GM18861 (cell line): ENCODE measurements around the gene MAP4K3.
"Not testable (repeated sequence)": the region's sequence is repeated elsewhere in the genome, so short reads cannot be mapped to it uniquely, and the experiment has no call there.

Experiments used
- ATAC-seq: cut with Tn5 transposase; IDR thresholded peaks from one replicate; pipeline ENCODE4 v1.9.1; 2021; ENCODE audit not compliant: unreplicated experiment

The MAP4K3 gene

DNA sequence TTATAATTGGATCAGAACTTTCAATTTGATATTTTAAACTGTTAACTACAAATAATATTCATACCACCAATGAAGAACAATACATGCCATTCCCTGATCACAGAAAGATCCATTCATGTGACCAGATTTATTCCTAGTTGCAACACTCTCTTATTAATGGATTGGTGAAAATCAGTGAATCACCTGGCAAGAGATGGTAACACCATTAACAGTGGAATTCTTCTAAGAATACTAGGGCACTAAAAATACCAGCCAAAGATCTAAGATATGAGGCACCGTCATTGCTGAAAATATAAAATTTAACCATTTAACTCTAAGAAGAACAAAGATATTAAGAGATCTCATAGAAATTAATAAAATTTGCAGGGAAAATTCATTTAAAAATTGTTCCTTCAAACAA lies 58.1 kb downstream of the MAP4K3 start:
- no peak for ATAC-seq

DNA sequence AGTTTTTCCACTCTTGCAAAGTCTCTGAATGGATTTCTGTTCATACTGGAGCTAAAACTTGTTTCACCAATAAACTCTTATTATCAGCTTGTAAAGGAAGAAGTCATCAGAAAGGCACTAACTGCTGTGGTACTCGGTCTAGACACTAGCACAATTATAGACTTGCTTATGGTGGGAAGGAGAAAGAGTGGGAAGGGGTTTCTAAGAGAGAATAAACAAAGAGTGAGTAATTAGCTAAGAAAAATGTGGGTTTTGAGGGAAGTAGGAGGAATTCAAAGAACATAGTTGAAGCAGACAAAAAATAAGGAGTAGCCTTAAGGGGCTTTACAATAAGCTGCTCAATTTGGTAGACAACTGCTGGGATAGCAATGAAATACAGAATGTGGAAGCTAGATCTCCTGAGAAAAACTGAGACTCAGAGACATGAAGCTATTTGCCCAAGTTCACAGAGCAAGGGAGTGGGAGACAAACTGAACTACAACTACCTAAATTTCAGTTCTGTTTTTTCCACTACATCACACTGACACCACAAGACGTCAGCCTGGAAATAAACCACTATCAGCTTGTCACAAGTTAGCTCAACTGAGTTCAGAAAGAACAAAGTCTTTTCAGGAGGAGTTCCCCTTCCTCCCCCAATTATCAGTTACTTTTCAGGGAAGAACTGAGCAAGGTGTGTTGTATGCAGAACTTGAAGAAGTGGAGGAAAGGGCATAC lies 59.7 kb downstream of the MAP4K3 start:
- peak; percentile 41 for ATAC-seq

DNA sequence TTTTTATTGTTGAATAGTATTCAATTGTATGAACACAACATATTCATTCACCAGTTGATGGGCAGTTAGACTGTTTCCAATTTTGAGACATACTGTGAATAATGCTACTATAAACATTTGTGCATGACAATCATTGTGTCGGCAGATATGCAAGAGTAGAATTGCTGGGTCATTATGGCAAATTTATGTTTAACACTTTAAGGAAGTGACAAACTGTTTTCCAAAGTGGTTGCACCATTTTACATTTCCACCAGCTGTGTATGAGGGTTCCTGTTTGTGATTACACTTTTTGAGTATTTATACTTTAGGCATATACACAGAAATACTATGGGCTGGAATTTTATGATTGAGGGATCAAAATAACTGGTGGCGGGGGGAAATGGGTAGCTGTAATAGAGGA lies 61.2 kb downstream of the MAP4K3 start:
- no peak for ATAC-seq

DNA sequence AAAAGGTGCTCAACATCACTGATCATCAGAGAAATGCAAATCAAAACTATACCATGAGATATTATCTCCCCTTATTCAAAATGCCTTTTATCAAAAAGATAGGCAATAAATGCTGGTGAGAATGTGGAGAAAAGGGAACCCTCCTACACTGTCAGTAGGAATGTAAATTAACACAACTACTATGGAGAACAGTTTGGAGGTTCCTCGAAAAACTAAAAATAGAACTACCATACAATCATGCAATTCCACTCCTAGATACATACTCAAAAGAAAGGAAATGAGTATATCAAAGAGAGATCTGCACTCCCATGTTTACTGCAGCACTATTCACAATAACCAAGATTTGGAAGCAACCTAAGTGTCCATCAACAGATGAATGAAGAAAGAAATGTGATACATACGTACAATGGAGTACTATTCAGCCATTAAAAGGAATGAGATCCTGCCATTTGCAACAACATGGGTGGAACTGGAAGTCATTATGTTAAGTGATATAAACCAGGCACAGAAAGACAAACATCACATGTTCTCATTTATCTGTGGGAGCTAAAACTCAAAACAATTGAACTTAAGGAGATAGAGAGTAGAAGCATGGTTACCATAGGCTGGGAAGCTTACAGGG lies 63.8 kb downstream of the MAP4K3 start:
- ATAC-seq = no peak

GRCh38 chr2:39370101-39370500 lies 67.0 kb downstream of the MAP4K3 start:
- no peak for ATAC-seq

DNA sequence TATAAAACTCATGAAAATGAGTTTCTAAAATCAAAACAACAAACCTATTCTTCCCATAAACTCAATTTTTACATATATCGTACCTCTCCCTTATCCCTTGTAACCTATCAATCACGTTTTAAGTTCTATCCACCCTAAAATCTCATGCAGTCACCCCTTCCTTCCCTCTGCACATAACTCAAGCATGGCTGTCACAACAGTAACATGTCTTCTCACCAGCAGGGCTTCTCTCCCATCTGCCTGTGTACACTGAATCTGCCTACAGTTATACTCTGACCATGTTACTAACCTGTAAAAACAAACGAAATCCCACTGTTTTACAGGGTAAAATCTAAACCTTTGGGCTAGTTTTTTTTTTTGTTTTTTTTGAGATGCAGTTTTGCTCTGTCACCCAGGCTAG lies 68.2 kb downstream of the MAP4K3 start:
- no peak for ATAC-seq

DNA sequence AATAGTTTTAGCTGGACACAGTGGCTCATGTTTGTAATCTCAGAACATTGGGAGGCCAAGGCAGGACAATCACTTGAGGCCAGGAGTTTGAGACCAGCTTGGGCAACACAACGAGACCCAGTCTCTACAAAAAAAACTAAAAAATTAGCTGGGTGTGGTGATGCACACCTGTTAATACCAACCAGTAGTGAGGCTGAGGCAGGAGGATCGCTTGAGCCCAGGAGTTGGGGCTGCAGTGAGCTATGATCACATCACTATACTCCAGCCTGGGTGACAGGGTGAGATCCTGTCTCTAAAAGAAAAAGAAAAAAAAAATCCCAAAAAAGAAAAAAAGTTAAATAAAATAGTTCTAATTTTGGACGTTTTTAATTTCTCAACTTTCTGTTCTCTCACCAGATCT lies 68.7 kb downstream of the MAP4K3 start:
- no peak for ATAC-seq

DNA sequence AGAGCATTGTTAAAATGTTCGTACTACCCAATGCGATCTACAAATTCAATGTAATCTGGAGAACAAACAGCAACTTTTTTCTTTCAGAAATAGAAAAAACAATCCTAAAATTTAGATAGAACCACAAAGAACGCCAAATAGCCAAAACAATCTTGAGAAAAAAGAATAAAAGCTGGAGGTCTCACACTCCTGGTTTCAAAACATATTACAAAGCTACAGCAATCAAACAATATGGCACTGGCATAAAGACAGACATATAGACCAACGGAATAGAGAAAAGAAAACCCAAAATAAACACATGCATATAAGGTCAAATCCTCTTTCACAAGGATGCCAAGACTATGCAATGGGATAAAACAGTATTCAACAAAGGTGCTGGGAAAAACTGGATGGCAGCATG lies 74.5 kb downstream of the MAP4K3 start:
- no peak for ATAC-seq

DNA sequence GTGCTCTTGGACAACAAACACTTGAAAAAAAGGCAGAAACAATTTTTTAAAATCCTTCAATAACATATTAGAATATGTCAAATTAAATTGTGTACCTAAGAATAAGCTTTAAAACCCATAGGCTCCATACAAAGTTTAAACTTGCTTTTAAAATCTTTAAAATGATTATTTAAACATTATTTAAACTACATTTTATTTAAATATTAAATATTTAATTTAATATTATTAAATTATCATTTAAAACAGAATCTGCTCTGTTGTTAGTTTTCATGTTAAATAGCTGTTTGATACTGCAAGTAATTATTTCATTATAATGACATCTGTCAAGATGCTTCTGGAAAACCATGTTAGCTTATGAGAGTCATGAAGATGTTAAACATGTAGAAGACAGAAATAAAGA lies 75.6 kb downstream of the MAP4K3 start:
- ATAC-seq = no peak

DNA sequence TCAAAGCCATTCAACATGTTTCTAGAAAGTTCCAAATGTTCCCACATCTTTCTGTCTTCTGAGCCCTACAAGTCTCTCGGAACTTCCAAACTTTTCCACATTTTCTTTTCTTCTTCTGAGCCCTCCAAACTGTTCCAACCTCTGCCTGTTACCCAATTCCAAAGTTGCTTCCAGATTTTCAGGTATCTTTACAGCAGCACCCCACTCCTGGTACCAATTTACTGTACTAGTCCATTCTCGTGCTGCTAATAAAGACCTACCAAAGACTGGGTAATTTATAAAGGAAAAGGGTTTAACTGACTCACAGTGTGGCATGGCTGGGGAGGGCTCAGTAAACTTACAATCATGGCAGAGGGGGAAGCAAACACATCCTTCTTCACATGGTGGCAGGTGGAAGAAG lies 76.7 kb downstream of the MAP4K3 start:
- ATAC-seq = not testable (repeated sequence)

- ATAC-seq = no peak
Measured at GRCh38 chr2:39359453-39360038, 77.5 kb downstream of the MAP4K3 start.

- no peak for ATAC-seq
Measured at GRCh38 chr2:39356922-39357639, 80.0 kb downstream of the MAP4K3 start.

GRCh38 chr2:39350658-39351057 lies 86.4 kb downstream of the MAP4K3 start:
- no peak for ATAC-seq

DNA sequence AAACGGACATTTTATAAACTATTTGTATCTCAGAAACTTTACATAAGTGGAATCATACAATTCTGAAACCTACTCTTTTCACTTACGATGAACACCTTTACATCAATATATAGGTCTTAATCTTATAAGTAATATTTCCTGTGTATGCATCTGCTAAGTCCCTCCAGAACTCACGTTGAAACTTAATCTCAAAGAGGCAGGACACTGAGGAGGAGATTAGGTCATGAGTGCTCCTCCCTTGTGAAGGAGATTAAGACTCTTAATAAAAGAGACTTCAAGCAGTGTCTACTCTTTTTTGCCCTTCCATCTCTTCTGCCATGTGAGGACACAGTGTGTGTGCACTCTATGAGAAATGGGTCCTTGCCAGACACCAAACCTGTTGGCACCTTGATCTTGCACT lies 98.6 kb downstream of the MAP4K3 start:
- no peak for ATAC-seq

GRCh38 chr2:39335930-39336329 lies 101.2 kb downstream of the MAP4K3 start:
- ATAC-seq = no peak

DNA sequence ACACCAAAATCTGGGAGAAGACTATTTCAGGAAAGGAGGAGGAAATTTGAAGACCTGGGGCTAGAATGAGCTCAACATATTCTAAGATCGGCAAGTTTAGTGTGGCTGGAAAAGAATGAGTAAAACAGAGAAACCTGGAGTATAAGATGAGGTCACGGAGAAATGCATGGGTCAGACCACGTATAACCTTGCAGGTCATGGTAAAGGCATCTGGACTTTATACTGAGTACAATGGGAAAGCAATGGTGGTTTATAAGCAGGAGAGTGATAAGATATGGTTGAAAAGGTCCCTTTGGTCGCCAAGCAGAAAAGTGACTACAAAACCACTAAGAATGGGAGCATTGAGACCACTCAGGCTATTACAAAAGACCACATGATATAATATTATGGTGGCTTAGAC lies 102.1 kb downstream of the MAP4K3 start:
- no peak for ATAC-seq

GRCh38 chr2:39334529-39334928 lies 102.6 kb downstream of the MAP4K3 start:
- no peak for ATAC-seq

DNA sequence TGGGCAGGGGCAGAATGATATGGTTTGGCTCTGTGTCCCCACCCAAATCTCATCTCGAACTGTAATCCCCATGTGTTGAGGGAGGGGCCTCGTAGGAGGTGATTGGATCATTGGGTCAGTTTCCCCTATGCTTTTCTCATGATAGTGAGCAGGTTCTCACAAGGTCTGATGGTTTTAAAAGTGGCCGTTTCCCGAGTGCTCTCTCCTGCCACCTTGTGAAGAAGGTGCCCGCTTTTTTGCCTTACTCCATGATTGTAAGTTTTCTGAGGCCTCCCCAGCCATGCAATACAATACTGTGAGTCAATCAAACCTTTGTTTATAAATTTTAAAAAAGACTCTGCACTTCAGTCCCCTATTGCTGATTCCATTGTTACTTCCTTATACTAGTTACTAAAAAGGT lies 110.4 kb downstream of the MAP4K3 start:
- ATAC-seq = no peak

DNA sequence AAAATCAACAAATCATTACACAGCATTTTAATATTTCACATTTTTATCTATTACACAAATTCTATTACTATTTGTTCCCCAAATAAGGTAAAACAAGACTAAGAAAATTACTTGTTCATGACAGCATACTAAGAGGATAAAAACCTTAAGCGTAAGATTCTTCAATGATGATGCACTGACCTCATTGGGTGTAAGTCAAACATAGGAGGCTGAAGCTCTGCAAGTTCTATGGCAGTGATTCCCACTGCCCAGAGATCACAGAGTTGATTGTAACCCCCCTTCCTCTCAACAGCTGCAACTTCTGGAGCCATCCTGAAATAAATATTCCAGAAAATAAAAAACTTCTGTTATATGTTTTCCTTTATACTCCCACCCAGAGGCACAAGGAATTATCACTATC lies 111.1 kb downstream of the MAP4K3 start:
- no peak for ATAC-seq

DNA sequence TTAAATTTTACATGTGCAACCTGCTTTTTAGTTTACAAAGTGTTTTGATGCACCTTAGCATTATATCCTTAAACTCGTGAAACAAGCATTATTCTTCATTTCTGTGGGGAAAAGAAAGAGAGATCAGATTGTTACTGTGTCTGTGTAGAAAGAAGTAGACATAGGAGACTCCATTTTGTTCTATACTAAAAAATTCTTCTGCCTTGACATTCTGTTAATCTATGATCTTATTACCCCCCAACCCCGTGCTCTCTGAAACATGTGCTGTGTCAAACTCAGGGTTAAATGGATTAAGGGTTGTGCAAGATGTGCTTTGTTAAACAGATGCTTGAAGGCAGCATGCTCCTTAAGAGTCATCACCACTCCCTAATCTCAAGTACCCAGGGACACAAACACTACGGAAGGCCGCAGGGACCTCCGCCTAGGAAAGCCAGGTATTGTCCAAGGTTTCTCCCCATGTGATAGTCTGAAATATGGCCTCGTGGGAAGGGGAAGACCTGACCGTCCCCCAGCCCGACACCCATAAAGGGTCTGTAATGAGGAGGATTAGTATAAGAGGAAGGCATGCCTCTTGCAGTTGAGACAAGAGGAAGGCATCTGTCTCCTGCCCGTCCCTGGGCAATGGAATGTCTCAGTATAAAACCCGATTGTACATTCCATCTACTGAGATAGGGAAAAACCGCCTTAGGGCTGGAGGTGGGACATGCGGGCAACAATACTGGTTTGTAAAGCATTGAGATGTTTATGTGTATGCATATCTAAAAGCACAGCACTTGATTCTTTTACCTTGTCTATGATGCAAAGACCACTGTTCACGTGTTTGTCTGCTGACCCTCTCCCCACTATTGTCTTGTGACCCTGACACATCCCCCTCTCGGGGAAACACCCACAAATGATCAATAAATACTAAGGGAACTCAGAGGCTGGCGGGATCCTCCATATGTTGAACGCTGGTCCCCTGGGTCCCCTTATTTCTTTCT lies 115.7 kb downstream of the MAP4K3 start:
- ATAC-seq = not testable (repeated sequence)

- no peak for ATAC-seq
Measured at GRCh38 chr2:39320162-39320561, 116.9 kb downstream of the MAP4K3 start.
